GM19025 (cell line): ENCODE data around the gene COQ4.
"Not testable (repeated sequence)": the region's sequence is repeated elsewhere in the genome, so short reads cannot be mapped to it uniquely, and the experiment has no call there.

Source experiments
- ATAC-seq: cut with Tn5 transposase; IDR thresholded peaks from one replicate; pipeline ENCODE4 v1.9.1; 2021; ENCODE audit warnings: mild to moderate bottlenecking, low read depth, moderate library complexity; ENCODE audit not compliant: unreplicated experiment

Gene COQ4

DNA sequence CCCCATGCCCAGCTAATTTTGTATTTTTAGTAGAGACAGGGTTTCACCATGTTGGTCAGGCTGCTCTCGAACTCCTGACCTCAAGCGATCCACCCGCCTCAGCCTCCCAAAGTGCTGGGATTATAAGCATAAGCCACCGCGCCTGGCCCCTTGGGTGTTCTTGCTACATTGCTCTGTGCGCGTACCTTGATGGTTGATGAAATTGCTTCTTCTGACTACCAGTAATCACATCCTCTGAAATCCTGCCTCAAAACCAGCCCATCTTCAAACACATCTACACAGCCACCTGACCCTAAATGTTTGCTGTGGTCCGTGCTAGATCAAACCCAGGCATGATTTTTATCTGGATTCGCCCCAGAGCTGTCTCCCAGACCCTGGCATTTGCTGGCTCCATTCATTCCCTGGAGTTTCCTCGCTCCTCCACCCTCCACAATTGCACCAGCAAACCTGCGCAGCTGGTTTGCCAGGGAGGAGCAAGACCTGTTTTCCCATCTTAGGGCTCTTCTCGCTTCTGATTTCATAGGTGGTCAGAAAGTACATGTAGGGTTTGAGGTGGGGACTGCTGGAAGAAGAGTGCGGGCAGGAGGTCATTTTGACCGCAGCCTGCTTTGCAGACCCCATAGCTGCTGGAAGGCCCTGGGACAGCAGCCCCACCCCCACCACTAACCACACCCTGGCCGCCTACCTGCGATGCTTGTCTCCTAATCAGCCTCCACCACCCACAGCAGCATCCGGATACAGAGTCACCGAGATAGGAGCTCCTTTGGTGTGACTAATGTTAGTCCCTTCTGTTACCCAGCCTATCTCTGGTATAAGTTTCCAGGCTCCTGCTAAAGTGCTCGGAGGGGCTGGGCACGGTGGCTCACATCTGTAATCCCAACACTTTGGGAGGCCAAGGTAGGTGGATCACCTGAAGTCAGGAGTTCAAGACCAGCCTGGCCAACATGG lies 23.8 kb upstream of the COQ4 start:
- ATAC-seq: no peak

DNA sequence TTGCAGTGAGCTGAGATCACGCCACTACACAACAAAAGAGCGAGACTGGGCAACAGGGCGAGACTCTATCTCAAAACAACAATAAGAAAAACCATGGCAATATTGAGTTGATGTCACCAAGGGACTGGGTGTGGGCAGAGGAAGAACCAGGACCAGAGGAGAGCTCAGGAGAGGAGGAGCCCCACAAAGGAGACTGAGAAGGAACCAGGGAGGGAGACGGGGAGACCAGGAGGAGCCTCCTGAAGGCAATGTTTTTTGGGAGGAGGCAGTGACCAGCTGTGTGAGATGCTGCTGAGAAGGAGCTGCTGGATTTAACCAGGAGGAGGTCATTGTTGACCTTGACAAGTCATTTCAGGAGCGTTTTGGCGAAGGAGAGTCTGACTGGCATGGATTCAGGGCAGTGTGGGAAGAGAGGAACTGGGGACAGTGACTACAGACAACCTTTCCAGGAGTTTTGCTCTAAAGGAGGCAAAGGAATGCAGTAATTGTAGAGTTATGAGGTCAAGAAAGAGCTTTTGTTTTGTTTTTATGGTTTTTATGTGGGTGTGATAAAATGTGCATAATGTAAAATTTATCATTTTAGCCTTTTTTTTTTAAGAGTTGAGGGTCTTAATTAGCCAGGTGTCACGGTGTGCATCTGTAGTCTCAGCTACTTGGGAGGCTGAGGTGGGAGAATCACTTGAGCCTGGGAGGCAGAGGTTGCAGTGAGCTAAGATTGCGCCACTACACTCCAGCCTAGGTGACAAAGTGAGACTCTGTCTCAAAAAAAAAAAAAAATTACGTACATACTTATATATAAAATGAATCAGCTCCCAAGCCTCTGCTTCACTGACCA lies 18.3 kb upstream of the COQ4 start:
- no peak for ATAC-seq

DNA sequence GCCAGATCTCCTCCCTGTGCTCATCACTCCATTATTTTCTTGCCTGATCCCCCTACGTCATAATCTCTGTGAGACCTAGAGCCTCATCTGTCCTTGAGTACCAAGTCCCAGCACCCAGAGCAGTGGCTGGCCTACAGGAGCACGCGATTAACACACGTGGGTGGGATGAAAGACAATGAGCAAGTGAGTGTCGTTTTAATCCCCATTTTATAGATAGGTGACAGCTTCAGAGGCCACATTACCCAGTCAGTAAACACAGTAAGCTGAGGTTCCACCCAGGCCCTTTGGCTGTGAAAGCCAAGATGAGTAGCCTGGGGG lies 17.7 kb upstream of the COQ4 start:
- no peak for ATAC-seq

GRCh38 chr9:128309551-128309950 lies 13.1 kb upstream of the COQ4 start:
- ATAC-seq: no peak

DNA sequence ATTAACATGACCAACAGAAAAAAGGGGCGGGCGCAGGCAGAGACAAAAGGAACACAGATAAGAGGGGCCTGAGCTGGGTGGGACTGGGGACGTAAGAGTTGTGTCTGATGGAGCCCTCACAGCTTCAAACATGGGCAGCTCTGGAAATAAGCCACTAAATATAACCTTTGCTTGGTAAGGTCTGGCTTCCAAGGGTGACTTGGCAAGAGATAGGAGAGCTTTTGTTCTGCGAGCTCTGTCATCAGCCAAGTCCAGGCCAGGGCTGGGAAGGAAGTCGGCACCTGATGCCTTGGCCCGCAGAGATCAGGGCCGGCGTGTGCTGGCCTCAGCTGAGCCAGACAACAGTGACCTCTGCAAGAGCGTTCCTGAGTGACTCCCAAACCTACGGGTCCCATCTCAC lies 12.2 kb upstream of the COQ4 start:
- no peak for ATAC-seq

DNA sequence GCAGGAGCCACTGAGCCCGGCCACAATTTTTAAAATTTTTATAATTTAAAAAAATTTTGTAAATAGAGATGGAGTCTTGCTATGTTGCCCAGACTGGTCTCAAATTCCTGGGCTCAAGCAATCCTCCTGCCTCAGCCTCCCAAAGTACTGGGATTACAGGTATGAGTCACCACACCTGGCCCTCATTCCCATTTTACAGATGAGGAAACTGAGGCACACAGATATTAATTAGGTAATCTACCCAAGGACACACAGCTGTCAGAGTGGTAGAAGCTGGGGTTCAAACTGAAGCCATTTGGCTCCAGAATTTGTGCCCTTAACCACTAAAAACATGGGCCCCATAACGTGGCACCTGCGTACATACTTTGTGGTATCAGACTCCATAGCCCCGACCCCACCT lies 7.9 kb upstream of the COQ4 start:
- ATAC-seq: no peak

DNA sequence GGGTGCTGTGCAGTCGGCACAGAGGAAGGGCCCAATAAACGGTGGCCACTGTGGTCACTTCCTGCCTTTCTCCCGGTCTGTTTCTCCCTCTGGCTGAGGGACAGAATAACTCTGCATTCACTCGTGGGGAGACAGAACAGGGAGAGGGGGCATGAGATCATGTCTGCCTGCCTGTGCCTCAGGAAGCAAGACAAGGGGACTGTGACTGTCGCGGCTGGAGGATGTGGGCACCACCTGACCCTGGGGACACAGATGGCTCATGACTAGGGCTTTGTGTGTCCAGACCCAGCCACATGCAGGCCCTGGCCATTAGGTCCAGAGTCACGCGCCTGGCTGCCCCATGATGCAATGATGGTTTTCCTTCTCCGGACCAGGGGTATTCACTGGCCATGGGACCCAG lies 6.2 kb upstream of the COQ4 start:
- no peak for ATAC-seq

DNA sequence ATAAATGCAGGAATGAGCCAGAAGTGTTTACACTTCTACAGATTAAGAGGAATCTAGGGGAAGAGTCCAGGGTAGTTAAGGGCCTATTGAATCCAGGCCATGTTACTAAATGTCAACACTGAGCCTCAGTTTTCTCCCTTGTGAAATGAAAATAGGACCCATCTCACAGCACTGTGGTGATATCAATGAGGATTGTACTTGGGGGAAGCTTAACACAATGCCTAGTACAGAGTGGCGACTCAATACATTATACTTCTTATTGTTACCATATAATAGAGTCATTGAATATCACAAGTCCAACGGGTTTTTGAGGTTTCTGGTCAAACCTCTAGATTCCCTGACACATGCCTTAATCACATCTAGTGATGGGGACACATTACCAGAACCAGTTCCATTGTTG lies 5.0 kb upstream of the COQ4 start:
- no peak for ATAC-seq

DNA sequence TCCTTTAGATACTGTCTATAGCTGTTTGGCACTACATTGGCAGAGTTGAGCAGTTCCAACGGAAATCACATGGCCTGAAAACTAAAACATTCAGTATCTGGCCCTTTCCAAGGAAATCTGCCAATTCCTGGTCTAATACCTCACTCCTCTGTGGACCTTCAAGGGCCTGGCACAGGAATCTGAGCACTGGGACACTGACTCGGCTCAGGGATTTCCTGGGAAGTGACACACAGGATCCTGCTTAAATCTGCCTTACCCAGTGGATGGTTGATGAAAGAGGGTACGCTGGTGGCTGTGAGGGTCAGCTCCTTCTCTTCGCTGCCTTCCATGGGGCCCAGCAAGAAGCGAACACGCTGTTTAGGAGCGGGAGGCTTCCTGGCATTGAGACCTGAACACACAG lies 1.3 kb upstream of the COQ4 start:
- ATAC-seq: no peak

- ATAC-seq: no peak
Observed at GRCh38 chr9:128321879-128322403, 698 bp upstream of the COQ4 start.

- no peak for ATAC-seq
Observed at GRCh38 chr9:128323212-128323730, 632 bp downstream of the COQ4 start.

DNA sequence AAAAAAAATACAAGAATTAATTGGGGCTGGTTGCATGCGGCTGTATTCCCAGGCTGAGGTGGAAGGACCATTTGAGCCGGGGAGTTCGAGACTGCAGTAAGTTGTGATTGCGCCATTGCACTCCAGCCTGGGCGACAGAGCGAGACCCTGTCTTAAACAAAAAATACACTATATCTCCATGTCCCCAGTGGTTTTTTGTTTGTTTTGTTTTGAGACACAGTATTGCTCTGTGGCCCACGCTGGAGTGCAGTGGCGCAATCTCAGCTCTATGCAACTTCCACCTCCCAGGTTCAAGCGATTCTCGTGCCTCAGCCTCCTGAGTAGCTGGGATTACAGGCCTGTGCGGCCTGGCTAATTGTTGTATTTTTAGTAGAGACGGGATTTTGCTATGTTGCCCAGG lies 1.2 kb downstream of the COQ4 start:
- ATAC-seq: no peak

- no peak for ATAC-seq
Observed at GRCh38 chr9:128324401-128324800, 1.8 kb downstream of the COQ4 start.

GRCh38 chr9:128325629-128326028 lies 3.0 kb downstream of the COQ4 start:
- ATAC-seq: no peak

GRCh38 chr9:128333451-128333869 lies 10.8 kb downstream of the COQ4 start:
- no peak for ATAC-seq

- ATAC-seq: no peak
Observed at GRCh38 chr9:128335161-128335560, 12.5 kb downstream of the COQ4 start.

GRCh38 chr9:128335914-128336313 lies 13.3 kb downstream of the COQ4 start:
- ATAC-seq: no peak

GRCh38 chr9:128337936-128338335 lies 15.3 kb downstream of the COQ4 start:
- ATAC-seq: no peak

- ATAC-seq: not testable (repeated sequence)
Observed at GRCh38 chr9:128338852-128339614, 16.4 kb downstream of the COQ4 start.
